B cell (primary cell): Measurements from ENCODE around the gene CCL19.

Experiments used
- EZH2 ChIP-seq: IDR thresholded peaks from 2 replicates; pipeline ENCODE4 v1.6.1; 2012; ENCODE audit warnings: borderline replicate concordance, low read depth, mild to moderate bottlenecking, moderate library complexity, low read length; ENCODE audit not compliant: insufficient read depth, poor library complexity, severe bottlenecking
- TF ChIP-seq, protein P1 (sequence below): fragments of 200-600 bp; IDR thresholded peaks from one replicate; pipeline ENCODE4 v1.8.0; 2022; ENCODE audit warnings: antibody characterized with exemption, mild to moderate bottlenecking

DNA sequence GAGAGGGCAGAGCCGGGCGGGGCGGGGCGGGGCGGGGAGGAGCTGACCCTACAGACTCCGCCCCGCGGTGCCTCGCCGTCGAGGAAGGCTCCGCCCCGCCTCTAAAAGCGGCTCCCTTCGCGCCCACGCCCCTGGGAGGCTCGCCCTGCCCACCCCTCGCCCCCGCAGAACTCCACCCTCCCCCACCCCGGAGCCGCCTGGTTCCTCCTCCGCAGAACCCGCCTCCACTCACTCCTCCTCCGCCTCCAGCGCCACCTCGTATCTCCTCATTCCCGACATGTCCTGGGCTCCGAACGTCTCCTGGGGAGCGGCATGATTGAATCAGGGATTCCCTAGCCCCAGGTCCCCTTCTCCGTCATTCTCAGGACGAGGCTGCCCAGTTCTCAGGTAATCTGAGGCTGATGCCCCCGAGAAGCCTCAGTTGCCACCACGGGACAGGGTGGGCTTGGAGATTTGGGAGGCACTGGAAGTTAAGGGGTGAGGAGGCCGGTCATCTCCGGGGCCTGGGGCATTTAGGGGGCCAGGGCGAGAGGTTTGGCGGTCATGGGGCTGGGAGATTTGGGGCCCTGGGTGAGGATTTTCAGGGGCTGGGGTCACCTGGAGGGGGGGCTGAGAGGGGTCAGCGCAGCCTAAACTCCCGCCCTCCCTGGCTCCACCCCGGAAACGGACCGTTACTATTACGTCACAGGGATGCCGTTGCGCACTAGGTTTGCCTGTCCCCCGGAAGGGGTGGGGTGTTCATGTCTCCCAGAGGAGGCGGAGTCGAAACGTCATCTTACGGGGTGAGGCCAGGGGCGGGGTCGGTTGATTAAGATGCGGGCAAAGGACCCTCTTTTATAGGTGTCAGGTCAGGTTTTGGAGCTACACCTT is 25.5 kb downstream of the CCL19 start:
- TF ChIP-seq, protein P1, sequence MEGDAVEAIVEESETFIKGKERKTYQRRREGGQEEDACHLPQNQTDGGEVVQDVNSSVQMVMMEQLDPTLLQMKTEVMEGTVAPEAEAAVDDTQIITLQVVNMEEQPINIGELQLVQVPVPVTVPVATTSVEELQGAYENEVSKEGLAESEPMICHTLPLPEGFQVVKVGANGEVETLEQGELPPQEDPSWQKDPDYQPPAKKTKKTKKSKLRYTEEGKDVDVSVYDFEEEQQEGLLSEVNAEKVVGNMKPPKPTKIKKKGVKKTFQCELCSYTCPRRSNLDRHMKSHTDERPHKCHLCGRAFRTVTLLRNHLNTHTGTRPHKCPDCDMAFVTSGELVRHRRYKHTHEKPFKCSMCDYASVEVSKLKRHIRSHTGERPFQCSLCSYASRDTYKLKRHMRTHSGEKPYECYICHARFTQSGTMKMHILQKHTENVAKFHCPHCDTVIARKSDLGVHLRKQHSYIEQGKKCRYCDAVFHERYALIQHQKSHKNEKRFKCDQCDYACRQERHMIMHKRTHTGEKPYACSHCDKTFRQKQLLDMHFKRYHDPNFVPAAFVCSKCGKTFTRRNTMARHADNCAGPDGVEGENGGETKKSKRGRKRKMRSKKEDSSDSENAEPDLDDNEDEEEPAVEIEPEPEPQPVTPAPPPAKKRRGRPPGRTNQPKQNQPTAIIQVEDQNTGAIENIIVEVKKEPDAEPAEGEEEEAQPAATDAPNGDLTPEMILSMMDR, result no peak
- no peak for TF ChIP-seq EZH2
